H1 (cell line): Measurements from ENCODE around the gene SLC30A10.

Source experiments
- BACH1 ChIP-seq: IDR thresholded peaks from 2 replicates; pipeline ENCODE4 v1.6.1; 2012; ENCODE audit warnings: low read length, improper control_type of control experiment
- CHD1 ChIP-seq: IDR thresholded peaks from 2 replicates; pipeline ENCODE4 v1.6.1; 2012; ENCODE audit warnings: low read depth, low read length, improper control_type of control experiment
- CTCF ChIP-seq, 3 experiments: IDR thresholded peaks; 1 replicate in 2 of 3; 2 replicates in 1 of 3; pipeline versions ENCODE4 v1.5.1 to v1.6.1; 2011; ENCODE audit warnings: low read length in 3 of 3, mild to moderate bottlenecking in 3 of 3, inconsistent platforms in 2 of 3, low read depth in 1 of 3, moderate library complexity in 1 of 3; ENCODE audit not compliant: insufficient read depth in 1 of 3; ENCODE audit errors: control extremely low read depth in 1 of 3
- GABPA ChIP-seq: IDR thresholded peaks from 2 replicates; pipeline ENCODE4 v1.6.1; 2011; ENCODE audit warnings: mild to moderate bottlenecking, low read length, moderate library complexity, borderline replicate concordance; ENCODE audit not compliant: insufficient read depth
- KDM1A ChIP-seq: fragments of 200-600, 300-600 bp; sonication (generic); IDR thresholded peaks from 2 replicates; pipeline ENCODE4 v1.7.1; 2016; ENCODE audit warnings: mild to moderate bottlenecking, low read length, borderline replicate concordance
- SRF ChIP-seq: IDR thresholded peaks from 2 replicates; pipeline ENCODE4 v1.6.1; 2011; ENCODE audit warnings: mild to moderate bottlenecking, low read depth, low read length, moderate library complexity
- TAF1 ChIP-seq: IDR thresholded peaks from 2 replicates; pipeline ENCODE4 v1.6.1; 2011; ENCODE audit warnings: mild to moderate bottlenecking, low read depth, low read length
- TAF7 ChIP-seq: optimal IDR thresholded peaks from 2 replicates; pipeline ENCODE3; 2011; ENCODE audit warnings: low read depth, mild to moderate bottlenecking, inconsistent platforms, low read length, moderate library complexity, borderline replicate concordance

- no peak for TF ChIP-seq CHD1
- TF ChIP-seq KDM1A = no peak
- no peak for TF ChIP-seq TAF7
- no peak for TF ChIP-seq CTCF (IDR thresholded peaks at IDR 0.05; ENCODE audit: control extremely low read depth in 1 of 3, insufficient read depth in 1 of 3, low read depth in 1 of 3, low read length in 3 of 3)
- no peak for TF ChIP-seq TAF1
- TF ChIP-seq SRF = no peak
- no peak for TF ChIP-seq BACH1
- no peak for TF ChIP-seq GABPA
These were observed 10.3 kb upstream of the SLC30A10 start for GRCh38 chr1:219938706-219939105.
